ENCODE measurements around the gene MTFR1L. TPM values are rescaled to one million over a fixed set of nuclear protein-coding genes. Genes with fewer than 3 reads are reported as not detected.

Gene MTFR1L
- total RNA-seq, 3 donors from 2014 or later = 71.6 to 79.2 (median 75.4) TPM

DNA sequence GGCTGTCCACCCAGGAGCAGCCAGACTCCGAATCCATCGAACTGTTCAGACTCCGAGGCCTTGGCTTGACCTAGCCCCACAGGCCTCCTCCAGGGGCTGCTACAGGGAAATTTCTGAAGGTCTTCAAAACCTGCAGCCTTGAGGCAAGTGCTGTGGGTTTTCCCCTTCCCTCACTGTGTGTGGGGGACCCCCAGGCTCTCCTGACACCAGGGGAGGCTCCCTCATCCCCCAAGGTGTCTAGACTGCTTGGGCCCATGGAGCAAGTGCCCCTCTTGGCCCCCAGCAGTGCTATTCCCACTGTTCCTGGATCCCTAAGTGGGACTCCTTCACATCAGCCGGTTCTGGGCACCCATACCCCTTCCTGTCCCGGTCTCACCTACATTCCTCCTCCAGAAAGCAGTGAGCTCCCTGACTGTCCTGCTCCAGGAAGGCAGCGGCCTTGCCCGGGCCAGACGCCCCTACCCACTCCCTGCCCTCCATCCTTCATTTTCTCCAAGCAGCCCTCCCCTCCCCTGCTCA lies 54.9 kb downstream of the MTFR1L start:
- peak overlapping the region; percentile 93 to 96 for H3K27ac ChIP-seq
- DNase-seq (ENCODE audit: low spot score in 2 of 2) = no peak
- intact Hi-C loops (cut with DNase I; ENCODE audit: low total_unique reads) = no loop called here
- H3K4me1 ChIP-seq = peaks cover 3 to 13% of the 10 kb centered on the region in 2 donors
- TF ChIP-seq POLR2A (IDR thresholded peaks at IDR 0.05) (no peak), POLR2AphosphoS5 (IDR thresholded peaks at IDR 0.05) (no peak)
- TF ChIP-seq, protein P1, sequence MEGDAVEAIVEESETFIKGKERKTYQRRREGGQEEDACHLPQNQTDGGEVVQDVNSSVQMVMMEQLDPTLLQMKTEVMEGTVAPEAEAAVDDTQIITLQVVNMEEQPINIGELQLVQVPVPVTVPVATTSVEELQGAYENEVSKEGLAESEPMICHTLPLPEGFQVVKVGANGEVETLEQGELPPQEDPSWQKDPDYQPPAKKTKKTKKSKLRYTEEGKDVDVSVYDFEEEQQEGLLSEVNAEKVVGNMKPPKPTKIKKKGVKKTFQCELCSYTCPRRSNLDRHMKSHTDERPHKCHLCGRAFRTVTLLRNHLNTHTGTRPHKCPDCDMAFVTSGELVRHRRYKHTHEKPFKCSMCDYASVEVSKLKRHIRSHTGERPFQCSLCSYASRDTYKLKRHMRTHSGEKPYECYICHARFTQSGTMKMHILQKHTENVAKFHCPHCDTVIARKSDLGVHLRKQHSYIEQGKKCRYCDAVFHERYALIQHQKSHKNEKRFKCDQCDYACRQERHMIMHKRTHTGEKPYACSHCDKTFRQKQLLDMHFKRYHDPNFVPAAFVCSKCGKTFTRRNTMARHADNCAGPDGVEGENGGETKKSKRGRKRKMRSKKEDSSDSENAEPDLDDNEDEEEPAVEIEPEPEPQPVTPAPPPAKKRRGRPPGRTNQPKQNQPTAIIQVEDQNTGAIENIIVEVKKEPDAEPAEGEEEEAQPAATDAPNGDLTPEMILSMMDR (IDR thresholded peaks at IDR 0.05) = no peak
- H3K36me3 ChIP-seq = no peaks in the 10 kb centered on the region
- no peaks in the 10 kb centered on the region for H3K9me3 ChIP-seq
- H3K4me3 ChIP-seq = peak overlapping the region; percentile 54 to 80 (median 72)
- no peaks in the 10 kb centered on the region for H3K27me3 ChIP-seq

DNA sequence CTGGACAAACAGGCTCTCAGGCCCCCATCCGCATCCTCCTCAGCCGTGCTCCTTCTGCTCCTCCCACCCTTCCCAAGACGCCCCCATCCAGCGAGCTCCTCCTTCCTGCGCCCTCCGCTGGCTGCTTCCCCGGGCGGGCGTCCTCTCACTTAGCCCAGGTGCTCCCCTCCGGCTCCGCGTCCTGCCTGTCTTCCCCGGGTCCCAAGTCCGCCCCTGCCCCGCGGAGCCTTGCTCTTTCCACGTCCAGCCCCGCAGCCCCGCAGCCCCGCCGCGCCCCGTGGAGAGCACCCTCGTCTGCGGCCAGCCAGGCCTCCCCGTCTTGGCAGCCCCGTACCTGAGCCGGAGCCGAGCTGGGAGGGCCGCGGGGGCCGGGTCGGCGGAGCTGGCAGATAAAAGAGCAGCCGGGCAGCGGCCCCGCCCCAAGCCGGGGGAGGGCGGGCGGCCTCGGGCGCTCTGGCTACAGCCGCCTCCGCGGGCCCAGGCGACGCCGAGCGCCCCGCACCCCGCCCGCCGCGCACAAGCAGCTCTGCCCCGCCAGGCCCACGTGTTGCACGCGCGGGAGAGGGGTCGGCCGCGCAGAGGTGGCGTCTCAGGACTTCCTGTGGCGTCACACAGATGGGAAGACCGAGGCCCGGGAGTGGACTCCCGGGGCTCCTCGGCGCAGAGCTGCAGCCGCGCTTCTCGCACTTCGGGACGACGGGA lies 55.6 kb downstream of the MTFR1L start, which contains the start of gene PAQR7:
PAQR7 (minus strand) TSS at position 555 of the 702 bp plus-strand sequence. CDS start 11,869 bp downstream, outside the sequence.
- intact Hi-C loops (cut with DNase I; ENCODE audit: low total_unique reads) = no loop called here

DNA sequence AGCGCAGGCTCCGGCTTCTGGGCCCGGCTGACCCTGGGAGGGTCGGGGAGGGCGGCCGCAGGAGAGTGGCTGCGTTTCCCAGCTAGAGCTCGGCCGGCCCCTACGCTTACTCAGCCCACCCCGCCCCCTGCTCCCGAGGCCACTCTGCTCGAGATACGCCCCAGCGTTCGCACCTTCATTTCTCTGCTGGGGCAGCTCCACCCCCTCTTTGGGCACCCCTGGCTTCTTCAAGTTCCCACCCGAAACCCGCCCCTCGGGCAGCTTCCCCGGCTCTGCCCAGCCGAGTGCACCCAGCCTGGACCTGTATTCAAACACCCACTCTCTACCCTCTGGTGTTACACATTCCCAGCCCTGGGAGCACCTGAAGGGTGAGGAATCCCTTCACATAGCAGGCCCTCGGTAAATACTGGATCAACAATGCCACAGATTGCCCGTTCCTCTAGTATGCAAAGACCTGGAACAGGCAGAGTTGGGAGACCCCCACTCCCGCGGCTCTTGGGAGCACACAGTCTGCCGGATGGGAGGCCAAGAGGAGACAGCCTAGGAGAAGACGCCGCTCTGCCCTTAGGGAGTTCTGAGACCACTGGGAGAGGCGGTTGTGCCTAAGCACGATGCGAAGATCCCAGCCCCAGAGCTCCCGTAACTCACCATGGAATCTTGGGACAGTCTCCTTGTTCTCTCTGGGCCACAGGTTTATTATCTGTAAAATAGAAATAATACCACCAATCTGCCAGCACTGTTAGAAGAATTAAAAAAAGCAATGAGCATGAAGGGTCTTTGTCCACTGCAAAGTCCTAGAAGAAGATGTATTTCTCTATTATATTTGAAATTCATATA lies 56.3 kb downstream of the MTFR1L start:
- no peaks in the 10 kb centered on the region for H3K9me3 ChIP-seq
- TF ChIP-seq, protein P1 (IDR thresholded peaks at IDR 0.05) = no peak
- TF ChIP-seq POLR2A (IDR thresholded peaks at IDR 0.05) (no peak), POLR2AphosphoS5 (IDR thresholded peaks at IDR 0.05) (no peak)
- intact Hi-C loops (cut with DNase I; ENCODE audit: low total_unique reads) = no loop called here
- no peaks in the 10 kb centered on the region for H3K36me3 ChIP-seq
- peak overlapping the region; percentile 54 to 80 (median 72) for H3K4me3 ChIP-seq
- H3K27ac ChIP-seq = peak overlapping the region; percentile 93 to 96
- DNase-seq (ENCODE audit: low spot score in 2 of 2) = peak; percentile 45 to 56
- peaks cover 3 to 10% of the 10 kb centered on the region in 2 donors for H3K4me1 ChIP-seq
- no peaks in the 10 kb centered on the region for H3K27me3 ChIP-seq

More for the DNA sequence above, 55.6 kb downstream of the MTFR1L start, which contains the start of gene PAQR7:
- H3K27me3 ChIP-seq = no peaks in the 10 kb centered on the region
- DNase-seq (ENCODE audit: low spot score in 2 of 2) = peak; percentile 67 to 70
- H3K9me3 ChIP-seq = no peaks in the 10 kb centered on the region
- H3K4me1 ChIP-seq = peaks cover 3 to 13% of the 10 kb centered on the region in 2 donors
- TF ChIP-seq, protein P1 (IDR thresholded peaks at IDR 0.05) = no peak
- peak in 1 of 3 donors; percentile 34 for TF ChIP-seq POLR2AphosphoS5 (IDR thresholded peaks at IDR 0.05)
- peak within 1 kb of the TSS; percentile 54 to 80 (median 72) for H3K4me3 ChIP-seq
- no peaks in the 10 kb centered on the region for H3K36me3 ChIP-seq
- peak within 1 kb of the TSS; percentile 93 to 96 for H3K27ac ChIP-seq

- intact Hi-C loops (cut with DNase I; ENCODE audit: low total_unique reads) = no loop called here
- TF ChIP-seq POLR2AphosphoS5 (IDR thresholded peaks at IDR 0.05) = no peak
- Histone ChIP-seq H3K36me3 (no peaks in the 10 kb centered on the region), H3K4me1 (peaks cover 3 to 4% of the 10 kb centered on the region in 2 donors), H3K4me3 (no peak overlapping the region), H3K27ac (peak overlapping the region; percentile 93 to 96), H3K27me3 (no peaks in the 10 kb centered on the region), H3K9me3 (no peaks in the 10 kb centered on the region)
- DNase-seq (ENCODE audit: low spot score in 2 of 2) = no peak
Observed at GRCh38 chr1:25876693-25877077, 56.9 kb downstream of the MTFR1L start.

DNA sequence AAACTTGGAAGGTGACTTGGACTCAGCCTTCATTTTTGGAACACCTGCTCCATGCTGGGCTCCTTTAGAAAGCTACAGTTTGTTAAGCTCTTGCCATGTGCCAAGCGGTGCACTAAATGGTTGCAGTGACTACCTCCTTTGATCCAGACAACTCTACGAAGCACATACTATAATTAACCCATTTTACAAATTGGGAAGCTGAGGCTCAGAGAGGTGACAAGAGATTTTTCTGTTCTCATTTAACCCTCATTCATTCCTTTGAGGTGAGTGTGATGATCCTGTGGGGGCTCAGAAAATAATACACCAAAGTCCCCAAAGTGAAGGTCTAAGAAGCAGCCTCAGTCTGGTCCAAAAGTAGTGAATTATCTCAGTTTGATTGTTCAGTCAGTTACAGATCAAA lies 57.4 kb downstream of the MTFR1L start:
- DNase-seq (ENCODE audit: low spot score in 2 of 2) = no peak
- H3K4me1 ChIP-seq = peaks cover 0 to 3% of the 10 kb centered on the region in 2 donors
- no peaks in the 10 kb centered on the region for H3K9me3 ChIP-seq
- no peaks in the 10 kb centered on the region for H3K27me3 ChIP-seq
- intact Hi-C loops (cut with DNase I; ENCODE audit: low total_unique reads) = no loop called here
- no peak overlapping the region for H3K27ac ChIP-seq
- no peak overlapping the region for H3K4me3 ChIP-seq
- TF ChIP-seq POLR2AphosphoS5 (IDR thresholded peaks at IDR 0.05) (no peak), POLR2A (IDR thresholded peaks at IDR 0.05) (no peak)
- no peaks in the 10 kb centered on the region for H3K36me3 ChIP-seq

All from breast epithelium (tissue), 4 donors.